RCC 7860 (cell line): Measurements from ENCODE around the gene MAP3K1.

ENCODE experiments used
- DNase-seq: peaks from one replicate; pipeline ENCODE4 v3.0.0-alpha.2; 2015; ENCODE audit warnings: low spot score
- FAIRE-seq: peaks from 2 replicates; lab custom pipeline; 2012; peaks lifted over from hg19 to GRCh38; lab: Jason Lieb, UNC

MAP3K1 gene

DNA sequence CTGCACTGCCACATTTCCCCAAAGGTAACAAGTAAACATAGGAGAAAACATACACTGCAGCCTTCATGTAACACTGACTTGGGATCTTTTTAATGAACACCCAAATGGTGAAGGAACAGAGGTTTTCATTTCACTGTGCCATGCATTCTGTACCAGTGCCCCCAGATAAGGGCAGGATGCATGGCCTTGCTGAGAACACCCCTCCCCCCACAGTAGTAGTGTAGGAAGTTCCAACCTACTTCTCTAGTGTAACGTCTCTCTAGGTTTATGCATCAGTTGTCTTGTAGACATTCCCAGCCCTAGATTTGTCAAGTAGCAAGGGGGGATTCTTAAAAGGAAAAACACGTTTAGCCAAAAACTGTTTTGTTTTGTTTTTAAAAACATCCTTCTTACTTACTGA is 29.9 kb downstream of the MAP3K1 start:
- FAIRE-seq (no peak), DNase-seq (no peak)

DNA sequence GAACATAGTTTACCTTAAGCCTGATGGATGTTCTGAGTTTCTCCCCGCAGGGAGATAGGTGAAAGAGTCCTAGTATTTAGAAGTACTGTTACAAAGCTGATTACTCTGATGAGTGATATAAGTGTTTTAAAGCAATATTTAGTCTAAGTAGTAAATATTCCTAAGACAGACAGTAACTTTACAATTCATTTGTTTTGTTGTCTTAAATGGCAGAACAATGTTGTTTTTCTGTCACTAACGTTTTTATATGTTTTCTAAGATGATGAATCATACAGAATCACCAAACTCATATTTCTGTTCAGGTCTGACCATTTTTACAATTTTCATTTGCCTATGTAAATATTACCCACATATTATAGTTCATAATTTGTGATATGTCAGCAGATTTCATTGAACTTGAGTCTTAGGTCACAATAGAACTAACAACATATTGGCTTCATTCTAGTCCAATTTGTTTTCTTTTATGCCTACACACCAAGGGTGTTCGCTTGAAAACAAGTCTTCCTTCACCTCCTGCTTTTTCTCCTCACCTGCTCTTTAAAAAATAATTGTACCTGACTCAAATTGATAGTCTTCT is 30.6 kb downstream of the MAP3K1 start:
- DNase-seq (no peak), FAIRE-seq (no peak)

DNA sequence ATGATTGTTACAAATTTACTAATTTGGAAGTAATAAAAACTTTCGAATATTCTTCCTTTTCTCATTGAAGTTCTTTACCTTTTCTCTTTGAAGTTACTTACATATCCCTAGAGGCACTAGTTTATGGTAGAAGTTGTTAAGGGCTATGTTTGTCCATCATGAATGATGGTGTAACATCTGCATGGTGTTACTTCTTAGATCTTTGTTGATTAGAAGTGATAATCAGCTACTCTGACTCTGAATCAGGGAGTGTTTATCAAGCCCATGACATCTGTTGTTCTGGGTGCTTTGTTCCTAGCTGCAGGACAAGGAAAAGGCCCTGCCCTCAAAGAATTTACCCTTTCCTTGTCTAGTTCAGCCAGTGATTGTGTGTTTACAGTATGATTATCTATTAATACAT is 32.9 kb downstream of the MAP3K1 start:
- DNase-seq (no peak), FAIRE-seq (no peak)

DNA sequence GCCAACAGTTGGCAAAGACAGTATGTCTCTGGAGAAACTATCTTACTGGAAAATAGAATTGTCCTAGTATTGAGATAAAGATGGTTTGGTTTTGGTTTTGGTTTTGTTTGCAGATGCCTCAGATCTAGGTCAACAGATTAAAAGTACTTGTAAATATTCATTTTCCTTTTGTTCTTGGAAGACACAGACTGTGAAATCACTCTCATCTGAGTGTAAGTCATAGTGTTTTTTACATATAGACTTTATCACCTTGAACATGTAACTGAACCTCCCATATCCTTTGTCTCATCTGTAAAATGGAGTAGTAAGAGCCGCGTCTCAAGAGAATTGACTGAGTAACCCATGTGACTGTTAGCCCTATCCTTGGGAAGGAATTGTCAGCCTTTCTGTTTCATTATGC is 34.3 kb downstream of the MAP3K1 start:
- DNase-seq, result no peak
- no peak for FAIRE-seq

DNA sequence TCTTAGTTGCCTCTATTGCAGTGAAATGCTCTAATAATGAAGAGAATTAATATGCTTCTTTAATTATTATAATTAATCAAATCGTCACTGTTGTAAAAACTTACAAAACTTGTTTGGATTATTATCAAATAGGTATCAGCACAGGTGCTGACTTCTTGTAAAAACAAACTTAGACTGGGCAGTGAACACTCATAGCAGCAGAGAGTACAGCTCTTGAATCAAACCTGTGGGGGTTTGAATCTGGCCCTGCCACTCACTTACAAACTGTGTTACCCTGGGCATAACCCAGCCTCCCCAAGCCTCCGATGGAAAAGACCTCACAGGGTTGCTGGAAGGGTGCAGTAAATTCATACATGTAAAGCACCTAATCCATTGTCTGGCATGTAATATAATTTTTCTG is 35.1 kb downstream of the MAP3K1 start:
- FAIRE-seq (no peak), DNase-seq (no peak)

DNA sequence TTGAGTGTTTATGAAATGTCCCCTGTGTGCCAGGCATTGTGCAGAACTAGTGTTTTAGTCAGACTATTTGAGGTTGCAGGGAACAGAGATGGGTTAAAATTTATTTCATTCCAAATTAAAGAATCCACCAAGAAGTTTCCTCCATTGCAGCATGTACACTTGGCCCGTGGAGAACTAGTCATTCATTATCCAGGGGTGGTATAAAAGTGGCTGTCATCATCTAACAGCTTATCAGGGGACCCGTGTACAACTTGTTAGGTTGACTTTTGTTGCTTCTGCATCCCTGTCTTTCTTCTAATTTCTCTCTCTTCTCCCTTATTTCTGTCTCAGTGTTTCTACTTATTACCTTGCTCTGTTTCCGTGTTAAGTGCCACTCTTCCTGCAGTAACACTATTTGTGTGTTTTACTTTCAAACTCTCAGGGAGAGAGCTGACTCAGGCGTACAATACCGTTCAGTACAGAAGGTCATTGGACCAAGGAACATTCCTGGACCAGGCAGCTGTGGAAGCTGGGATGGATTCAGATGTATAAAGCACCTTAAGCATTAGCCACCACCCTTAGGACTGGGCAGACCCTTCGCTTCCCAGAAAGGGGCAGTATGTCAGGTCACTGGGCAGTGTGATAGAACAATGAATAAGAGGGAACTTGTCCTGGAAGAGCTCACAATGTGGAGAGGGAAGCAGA is 36.1 kb downstream of the MAP3K1 start:
- peak; percentile 66 for FAIRE-seq
- DNase-seq, result peak; percentile 39

DNA sequence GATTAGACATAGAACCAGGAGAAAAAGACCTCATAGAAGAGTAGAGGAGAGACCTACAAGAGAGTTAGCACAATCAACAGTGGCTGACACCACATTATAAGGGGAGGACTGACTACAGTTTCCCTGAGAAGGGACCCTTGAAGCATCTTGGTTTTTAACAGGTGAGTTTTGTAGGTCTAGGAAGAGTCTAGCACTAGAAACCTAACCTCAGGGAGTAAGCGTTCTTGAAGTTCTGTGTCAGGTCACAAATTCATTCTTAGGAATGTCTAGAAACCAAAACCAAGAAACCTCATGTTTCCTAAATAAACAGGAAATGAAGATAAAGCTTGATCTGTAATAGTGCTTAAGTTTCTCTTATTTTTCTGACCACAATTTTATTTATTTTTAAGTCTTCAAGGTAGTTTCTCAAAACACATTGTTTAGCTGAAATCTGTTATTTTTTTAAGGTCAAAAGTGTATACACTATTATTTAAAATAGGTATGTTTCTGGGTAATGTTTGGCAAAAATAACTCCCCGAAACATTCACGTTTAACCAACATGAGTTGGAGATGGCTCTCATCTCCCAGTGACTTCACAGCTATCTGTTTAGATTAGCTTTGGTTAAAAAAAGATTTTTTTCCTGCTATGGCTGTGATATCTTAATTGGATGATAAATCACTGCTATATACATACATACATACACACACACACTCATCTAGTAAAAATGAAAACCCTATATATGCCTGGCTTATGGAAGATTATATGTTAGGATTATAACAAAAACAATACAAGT is 37.1 kb downstream of the MAP3K1 start:
- peak; percentile 17 for FAIRE-seq
- no peak for DNase-seq

DNA sequence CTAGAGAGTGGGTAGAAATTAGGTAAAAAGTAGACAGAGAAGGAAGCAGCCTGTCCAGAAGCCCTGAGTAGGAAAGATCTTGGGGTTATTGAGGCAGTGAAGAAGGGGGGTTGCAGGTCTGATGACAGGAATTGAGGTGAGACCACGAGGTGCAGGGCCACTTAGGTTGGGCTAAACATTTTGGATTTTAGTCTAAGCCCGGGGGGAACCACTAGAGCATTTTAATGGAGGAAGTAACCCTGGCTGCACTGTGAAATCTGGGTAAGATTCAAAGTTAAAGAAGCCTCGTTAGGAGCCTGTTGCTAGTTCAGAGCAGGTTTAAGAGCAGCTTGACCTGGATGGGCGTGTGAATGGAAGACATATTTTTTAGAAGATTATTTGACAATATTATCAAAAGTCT is 38.3 kb downstream of the MAP3K1 start:
- no peak for FAIRE-seq

DNA sequence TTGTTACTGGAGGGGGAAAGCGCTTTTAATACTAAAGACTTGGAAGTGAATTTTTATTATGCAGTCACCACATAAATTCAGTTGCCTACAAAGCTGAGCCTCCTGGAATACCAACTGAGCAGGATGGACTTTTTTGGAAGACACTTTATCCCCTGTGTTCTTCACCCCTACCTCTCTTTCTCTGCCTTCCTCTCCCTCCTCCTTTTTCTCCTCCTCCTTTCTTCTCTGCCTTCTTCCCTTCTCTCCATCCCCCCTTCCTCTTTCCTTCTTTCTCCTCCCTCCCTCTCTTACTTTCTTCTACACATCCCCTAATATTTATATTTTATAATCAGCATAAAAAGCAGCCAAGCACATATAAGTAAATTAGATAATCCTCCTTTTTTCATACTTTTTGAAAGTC is 39.6 kb downstream of the MAP3K1 start:
- FAIRE-seq (no peak), DNase-seq (no peak)

More for the DNA sequence above, 38.3 kb downstream of the MAP3K1 start:
- no peak for DNase-seq

DNA sequence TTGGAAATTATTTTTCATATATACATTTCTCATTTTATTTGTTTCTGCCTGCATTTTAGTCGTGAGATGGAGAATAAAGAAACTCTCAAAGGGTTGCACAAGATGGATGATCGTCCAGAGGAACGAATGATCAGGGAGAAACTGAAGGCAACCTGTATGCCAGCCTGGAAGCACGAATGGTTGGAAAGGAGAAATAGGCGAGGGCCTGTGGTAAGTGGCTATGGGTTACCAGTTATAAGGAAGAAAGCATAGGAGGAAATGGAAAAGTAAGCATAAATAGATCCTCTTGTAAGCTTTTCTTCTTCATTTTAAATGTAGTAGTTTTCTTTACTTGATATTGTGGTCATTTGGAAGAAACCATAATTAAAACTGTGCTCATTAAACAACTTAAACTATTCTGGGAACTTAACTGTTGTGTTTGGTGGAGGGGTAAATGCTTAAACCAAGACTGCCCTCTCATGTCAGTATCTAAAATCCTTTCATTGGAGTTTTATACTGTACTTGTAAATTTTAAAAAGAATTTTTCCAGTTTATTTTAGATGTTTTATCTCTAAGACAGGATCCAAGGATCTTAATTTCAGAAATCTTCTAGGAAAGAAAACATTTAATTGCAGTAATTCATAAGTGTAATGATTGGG is 41.3 kb downstream of the MAP3K1 start:
- no peak for DNase-seq

DNA sequence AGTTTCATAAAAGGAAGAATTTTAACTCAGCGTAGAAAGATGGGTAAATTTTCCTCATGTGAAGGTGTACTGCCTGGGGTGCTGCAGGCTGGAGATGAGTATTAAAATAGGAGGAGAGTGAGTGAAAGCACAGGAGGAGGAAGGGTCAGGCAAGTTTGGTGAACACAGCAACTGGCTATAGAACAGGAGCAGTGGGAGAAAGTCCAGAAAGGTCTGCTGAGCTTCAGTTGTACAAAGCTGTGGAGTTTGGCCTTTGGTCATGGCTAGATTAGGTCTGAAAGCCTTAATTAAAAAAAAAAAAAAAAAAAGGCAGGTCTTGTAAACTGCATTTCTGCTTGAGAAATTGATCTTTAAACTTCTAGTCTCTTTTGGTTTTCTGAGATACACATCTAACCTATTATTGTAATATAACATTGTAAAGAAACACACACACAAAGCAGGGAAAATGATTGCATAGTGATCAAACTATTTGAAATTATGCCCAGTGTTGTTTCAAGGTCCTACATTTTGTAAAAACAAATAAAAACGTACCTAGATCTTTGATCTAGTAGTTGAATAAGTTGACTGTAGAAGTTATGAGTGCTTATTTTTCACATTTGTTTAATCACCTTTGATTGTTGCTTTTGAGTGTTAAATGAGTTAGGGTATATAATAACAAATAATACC is 43.6 kb downstream of the MAP3K1 start:
- FAIRE-seq (no peak), DNase-seq (no peak)

More for the DNA sequence above, 41.3 kb downstream of the MAP3K1 start:
- no peak for FAIRE-seq

DNA sequence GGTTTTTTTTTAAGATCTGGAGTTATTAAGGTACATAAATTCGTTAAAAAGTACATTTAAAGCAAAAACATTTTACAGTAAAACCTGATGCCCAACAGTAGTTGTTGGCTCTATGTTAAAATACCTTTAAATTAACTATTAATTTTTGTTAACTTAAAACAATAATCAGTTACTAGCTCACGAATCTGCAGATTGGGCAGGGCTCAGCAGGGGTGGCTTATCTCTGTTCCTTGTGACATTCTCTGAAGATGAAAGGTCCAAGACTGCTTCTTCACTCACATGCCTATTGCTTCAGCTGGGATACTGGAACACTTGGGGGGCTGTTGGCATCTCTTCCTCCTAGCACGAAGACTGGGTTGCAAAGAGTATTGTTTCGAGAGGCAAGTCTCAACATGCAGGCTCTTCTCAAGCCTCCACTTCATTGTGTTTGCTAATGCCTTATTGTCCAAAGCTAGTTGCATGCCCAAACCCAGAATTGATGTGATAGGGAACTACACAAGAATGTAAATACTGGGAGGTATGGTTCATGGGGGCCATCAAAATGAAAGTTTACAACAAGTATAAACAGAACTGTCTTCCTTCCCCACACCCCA is 46.6 kb downstream of the MAP3K1 start:
- DNase-seq, result no peak
- no peak for FAIRE-seq

DNA sequence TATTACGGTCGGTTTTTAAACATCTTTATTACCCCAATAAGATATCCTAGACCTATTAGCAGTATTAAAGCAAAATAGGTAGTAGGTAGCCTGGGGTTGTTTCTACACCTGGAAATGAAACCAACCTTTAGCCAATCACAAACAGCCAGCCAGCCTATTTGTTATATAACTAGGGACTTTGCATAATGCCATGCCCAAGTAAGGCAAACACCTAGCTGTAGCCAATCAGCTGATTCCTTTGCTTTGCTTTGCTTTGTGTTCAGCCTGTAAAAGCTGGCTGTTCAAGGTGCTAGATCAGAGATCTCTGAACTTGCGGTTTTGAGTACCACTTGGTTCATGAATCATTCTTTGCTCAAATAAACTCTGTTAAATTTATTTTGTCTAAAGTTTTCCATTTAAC is 47.6 kb downstream of the MAP3K1 start:
- DNase-seq, result no peak
- FAIRE-seq, result no peak

DNA sequence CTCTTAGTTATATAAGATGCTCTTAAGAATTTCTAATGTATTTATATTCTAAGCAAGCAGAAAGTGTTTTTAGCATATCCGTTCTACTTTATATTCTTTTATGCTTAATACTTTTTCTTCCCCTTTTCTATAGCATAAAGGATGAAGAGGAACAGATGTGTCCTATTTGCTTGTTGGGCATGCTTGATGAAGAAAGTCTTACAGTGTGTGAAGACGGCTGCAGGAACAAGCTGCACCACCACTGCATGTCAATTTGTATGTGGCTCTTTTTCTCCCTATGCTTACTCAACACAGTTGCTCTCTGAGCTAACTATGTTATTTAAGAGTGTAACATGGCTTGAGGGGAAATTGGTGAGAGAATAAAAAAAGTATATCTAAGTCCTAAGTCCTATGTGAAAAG is 56.4 kb downstream of the MAP3K1 start:
- no peak for FAIRE-seq
- DNase-seq, result no peak

DNA sequence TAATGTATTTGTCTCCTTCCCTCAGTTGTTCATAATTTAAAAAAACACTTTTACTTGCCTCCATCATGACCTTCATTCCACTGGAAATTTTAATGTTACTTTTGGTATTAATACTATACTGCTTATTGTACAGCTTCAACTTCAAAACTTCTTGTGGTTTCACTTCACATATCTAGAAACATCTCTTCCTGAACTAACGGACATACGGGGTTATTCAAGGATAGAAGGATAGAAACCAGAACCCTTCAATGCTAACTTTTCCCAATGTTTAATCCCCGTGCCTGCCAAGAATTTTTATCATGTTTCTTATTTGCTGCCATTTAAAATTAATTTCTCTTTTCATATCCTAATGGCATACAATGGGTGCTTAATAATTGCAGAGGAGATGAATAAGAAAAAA is 57.7 kb downstream of the MAP3K1 start:
- FAIRE-seq (no peak), DNase-seq (no peak)

DNA sequence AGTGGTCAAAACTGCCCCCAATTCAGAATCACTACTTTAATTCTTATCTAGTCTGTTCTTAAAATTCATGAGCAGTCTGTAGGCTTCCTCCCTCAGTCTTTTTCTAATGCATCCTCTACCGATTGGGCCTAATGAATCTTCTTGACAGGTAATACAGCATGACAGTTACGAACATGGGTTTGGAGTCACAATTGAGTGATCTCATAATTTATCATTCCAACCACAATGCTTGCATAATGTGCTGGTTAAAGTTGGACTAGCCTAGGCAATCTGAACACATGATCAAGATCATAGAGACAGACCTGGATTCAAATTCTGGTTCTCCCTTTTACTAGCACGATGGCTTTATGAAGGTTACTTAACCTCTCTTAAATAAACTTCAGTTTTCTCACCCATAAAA is 61.0 kb downstream of the MAP3K1 start:
- FAIRE-seq (peak; percentile 82), DNase-seq (peak; percentile 68)

DNA sequence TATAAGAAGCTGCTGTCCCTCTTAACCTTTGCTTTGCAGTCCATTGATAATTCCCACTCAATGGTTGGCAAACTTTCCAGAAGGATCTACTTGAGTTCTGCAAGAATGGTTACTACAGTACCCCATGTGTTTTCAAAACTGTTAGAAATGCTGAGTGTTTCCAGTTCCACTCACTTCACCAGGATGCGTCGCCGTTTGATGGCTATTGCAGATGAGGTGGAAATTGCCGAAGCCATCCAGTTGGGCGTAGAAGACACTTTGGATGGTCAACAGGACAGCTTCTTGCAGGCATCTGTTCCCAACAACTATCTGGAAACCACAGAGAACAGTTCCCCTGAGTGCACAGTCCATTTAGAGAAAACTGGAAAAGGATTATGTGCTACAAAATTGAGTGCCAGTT is 66.2 kb downstream of the MAP3K1 start:
- no peak for DNase-seq
- no peak for FAIRE-seq

DNA sequence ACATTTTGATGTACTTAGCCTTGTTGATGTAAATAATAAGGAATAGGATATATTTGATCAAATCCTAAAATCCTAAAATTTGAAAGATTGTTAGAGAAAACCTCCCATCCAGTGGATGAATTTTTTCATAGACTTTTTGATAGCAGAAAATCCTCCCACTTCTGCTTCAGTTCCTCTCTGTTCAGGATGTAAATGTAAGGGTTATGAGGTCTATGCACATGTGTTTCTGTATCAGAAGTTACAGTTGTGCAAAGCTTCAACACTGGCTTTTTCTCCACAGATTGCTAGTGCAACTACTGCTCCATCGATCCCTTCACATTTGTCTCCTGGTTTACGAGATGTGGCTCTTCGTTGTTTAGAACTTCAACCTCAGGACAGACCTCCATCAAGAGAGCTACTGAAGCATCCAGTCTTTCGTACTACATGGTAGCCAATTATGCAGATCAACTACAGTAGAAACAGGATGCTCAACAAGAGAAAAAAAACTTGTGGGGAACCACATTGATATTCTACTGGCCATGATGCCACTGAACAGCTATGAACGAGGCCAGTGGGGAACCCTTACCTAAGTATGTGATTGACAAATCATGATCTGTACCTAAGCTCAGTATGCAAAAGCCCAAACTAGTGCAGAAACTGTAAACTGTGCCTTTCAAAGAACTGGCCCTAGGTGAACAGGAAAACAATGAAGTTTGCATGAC is 78.1 kb downstream of the MAP3K1 start:
- no peak for DNase-seq
- FAIRE-seq, result no peak

DNA sequence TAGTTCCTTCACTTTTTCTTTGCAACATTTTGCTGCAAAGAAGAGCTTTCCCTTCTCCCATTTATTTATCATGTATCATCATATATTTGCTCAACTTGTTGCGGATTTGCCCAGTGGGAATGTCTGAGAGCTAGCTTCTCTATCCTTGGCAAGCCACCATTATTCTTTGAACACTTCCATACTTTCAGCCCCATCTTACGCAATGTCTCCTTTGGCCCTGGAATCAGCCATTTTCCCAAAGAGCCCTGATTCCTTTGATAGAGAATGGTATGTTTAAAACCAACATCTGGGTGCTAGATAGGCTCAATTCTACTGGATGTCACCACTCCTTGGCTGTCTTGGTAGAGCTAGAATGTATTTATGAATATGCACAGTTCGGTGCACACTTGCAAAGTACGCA is 81.4 kb downstream of the MAP3K1 start:
- DNase-seq (no peak), FAIRE-seq (no peak)

DNA sequence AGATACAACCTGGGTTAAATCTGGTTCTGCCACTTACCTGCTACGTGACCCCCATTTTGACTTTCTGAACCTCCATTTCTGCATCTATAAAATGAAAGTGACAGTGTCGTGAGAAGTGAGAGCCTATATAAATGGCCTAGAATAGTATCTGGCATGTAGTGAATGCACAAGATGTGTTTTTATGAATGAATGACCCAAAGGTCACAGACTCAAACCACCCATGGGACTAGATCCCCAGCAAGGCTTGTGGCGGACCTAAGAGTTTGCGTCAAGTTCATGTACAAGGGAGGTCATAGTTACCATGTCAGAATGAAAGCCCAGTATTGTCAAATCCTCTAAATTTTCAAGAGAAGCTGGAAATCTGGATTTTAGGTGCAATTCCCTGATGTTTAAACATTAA is 82.9 kb downstream of the MAP3K1 start:
- FAIRE-seq (no peak), DNase-seq (no peak)
